HK-2 (cell line): ENCODE results near the gene CD48.

Experiments used
- DNase-seq: peaks from one replicate; pipeline ENCODE4 v3.0.0-alpha.2; 2018; ENCODE audit not compliant: unreplicated experiment

Gene CD48

GRCh38 chr1:160634543-160635491 is 76.8 kb downstream of the CD48 start:
- no peak for DNase-seq

DNA sequence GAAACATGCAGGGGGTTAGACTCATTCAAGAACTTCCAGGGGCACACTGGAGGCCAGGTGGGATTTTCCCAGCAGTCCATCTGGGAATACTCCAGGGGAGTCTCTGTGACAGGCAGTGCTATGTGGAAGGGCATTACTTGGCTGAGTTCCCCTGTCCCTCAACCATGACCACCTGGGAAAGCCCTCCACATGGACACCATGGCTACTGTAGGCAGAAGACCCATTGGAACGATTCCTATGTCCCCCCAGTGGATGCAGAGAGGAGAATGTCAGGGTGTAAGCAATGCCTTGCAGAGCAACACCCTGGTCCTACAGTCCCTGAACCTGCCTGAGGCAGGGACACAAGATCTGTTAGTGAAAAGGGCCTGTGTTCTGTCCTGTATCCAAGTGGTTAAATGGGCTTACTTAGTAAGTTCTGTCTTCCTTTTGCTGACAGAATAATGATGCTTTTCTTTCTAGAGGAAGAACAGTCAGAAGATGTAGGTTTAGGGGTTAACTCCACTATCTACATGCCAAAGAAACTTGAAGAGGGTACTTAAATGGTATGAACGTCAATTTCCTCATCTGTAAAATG is 78.2 kb downstream of the CD48 start:
- no peak for DNase-seq

- DNase-seq = no peak
Observed at GRCh38 chr1:160631983-160632625, 79.5 kb downstream of the CD48 start.

GRCh38 chr1:160630523-160631451 is 80.8 kb downstream of the CD48 start:
- no peak for DNase-seq

DNA sequence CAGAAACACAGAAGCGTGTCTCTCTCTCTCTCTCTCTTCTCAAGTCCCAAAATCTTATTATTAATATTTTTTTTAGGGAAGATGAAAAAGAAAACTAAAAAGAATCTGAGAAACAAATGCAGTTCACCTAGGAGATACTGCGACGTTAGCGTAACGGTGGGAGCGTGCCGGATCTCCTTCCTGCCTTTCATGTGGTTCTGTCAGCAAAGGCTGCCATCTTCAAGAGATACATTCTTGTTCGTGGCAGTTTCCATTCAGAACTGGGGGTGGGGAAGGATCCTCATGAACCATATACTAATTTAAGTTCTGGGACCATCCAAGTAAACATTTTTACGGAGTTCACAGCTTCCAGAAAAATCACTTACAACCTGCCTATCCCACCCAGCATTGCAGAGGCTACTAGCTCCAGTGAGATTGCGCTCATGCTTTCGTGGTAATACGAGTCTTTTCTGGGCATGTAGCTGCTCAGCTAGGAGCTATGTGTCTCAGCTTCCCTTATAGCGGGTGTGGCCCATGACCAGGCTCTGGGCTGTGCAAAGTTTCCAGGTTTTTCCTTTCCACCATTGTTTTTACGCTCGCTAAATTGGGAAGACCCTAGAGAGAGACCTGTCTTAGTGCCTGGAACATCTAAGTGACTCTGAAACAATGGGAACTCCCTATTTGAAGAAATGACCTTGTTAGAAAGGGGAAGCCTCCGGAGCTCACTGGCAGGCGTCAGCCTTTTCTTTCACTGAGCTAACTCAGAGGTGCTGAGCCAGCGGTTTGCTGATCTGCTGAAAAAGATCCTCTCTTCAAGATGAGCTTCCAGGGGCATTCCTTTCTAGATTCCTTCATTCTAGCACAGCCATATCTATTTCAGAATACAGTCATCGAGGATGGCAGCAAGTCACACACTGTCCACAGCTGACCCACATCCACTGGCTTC is 82.1 kb downstream of the CD48 start:
- DNase-seq = no peak

- DNase-seq = no peak
Observed at GRCh38 chr1:160628799-160629263, 82.8 kb downstream of the CD48 start.
